GM19468 (cell line): ENCODE results near the gene CCDC149.

Experiments used
- ATAC-seq: cut with Tn5 transposase; IDR thresholded peaks from one replicate; pipeline ENCODE4 v1.9.1; 2021; ENCODE audit warnings: mild to moderate bottlenecking, moderate library complexity, moderate number of reproducible peaks; ENCODE audit not compliant: unreplicated experiment; ENCODE audit errors: extremely low read depth

Gene CCDC149

GRCh38 chr4:24846716-24847115 is 66.1 kb downstream of the CCDC149 start:
- ATAC-seq, result no peak

GRCh38 chr4:24845902-24846301 is 66.9 kb downstream of the CCDC149 start:
- ATAC-seq, result no peak

- ATAC-seq, result no peak
These were observed 67.7 kb downstream of the CCDC149 start for GRCh38 chr4:24845132-24845531.

GRCh38 chr4:24843096-24843495 is 69.7 kb downstream of the CCDC149 start:
- ATAC-seq, result no peak

GRCh38 chr4:24842356-24842755 is 70.5 kb downstream of the CCDC149 start:
- no peak for ATAC-seq

- ATAC-seq, result no peak
These were observed 71.9 kb downstream of the CCDC149 start for GRCh38 chr4:24840826-24841543.

GRCh38 chr4:24840362-24840761 is 72.5 kb downstream of the CCDC149 start:
- no peak for ATAC-seq

- ATAC-seq, result no peak
These were observed 75.1 kb downstream of the CCDC149 start for GRCh38 chr4:24837781-24838180.

- ATAC-seq, result no peak
These were observed 75.5 kb downstream of the CCDC149 start for GRCh38 chr4:24837336-24837735.

- ATAC-seq, result no peak
These were observed 76.1 kb downstream of the CCDC149 start for GRCh38 chr4:24836661-24837242.

- ATAC-seq, result no peak
These were observed 77.1 kb downstream of the CCDC149 start for GRCh38 chr4:24835696-24836095.

GRCh38 chr4:24831637-24832036 is 81.2 kb downstream of the CCDC149 start:
- no peak for ATAC-seq

- ATAC-seq, result no peak
These were observed 88.1 kb downstream of the CCDC149 start for GRCh38 chr4:24824720-24825119.

- ATAC-seq, result no peak
These were observed 92.3 kb downstream of the CCDC149 start for GRCh38 chr4:24820541-24820940.

GRCh38 chr4:24816797-24817196 is 96.0 kb downstream of the CCDC149 start:
- no peak for ATAC-seq

GRCh38 chr4:24813732-24814131 is 99.1 kb downstream of the CCDC149 start:
- no peak for ATAC-seq

GRCh38 chr4:24810871-24811631 is 101.8 kb downstream of the CCDC149 start:
- ATAC-seq, result no peak

GRCh38 chr4:24809815-24810405 is 102.9 kb downstream of the CCDC149 start:
- ATAC-seq, result no peak

GRCh38 chr4:24809376-24809775 is 103.5 kb downstream of the CCDC149 start:
- ATAC-seq, result no peak

GRCh38 chr4:24808955-24809354 is 103.9 kb downstream of the CCDC149 start:
- ATAC-seq, result no peak

- ATAC-seq, result no peak
These were observed 104.6 kb downstream of the CCDC149 start for GRCh38 chr4:24808261-24808660.
